Keratinocyte (primary cell): ENCODE measurements around the gene PNLDC1. TPM values are rescaled to one million over a fixed set of nuclear protein-coding genes. Genes with fewer than 3 reads are reported as not detected.

ENCODE experiments used
- DNase-seq: peaks from one replicate; pipeline ENCODE4 v3.0.0-alpha.2; 2011; ENCODE audit warnings: low read depth, missing footprints, low spot score
- FAIRE-seq: peaks from 2 replicates; lab custom pipeline; 2011; peaks lifted over from hg19 to GRCh38; lab: Jason Lieb, UNC
- H2AFZ ChIP-seq: 2 replicates; pipeline ENCODE4 v1.6.0; 2012; ENCODE audit warnings: low read length, control low read depth, inconsistent platforms; ENCODE audit not compliant: control insufficient read depth
- H3K27ac ChIP-seq: 2 replicates; pipeline ENCODE4 v1.5.1; 2011; ENCODE audit warnings: low read length; ENCODE audit not compliant: control insufficient read depth, insufficient read depth
- H3K27me3 ChIP-seq: 3 replicates; pipeline ENCODE4 v1.6.0; 2011; ENCODE audit warnings: low read length; ENCODE audit not compliant: control insufficient read depth, insufficient read depth; ENCODE audit errors: extremely low read depth
- H3K36me3 ChIP-seq, 2 experiments: 2 replicates in 1 of 2; 3 replicates in 1 of 2; pipeline ENCODE4 v1.5.1; 2011; ENCODE audit warnings: low read length in 2 of 2, mild to moderate bottlenecking in 1 of 2; ENCODE audit not compliant: control insufficient read depth in 2 of 2, insufficient read depth in 2 of 2; ENCODE audit errors: extremely low read depth in 1 of 2
- H3K4me1 ChIP-seq: 3 replicates; pipeline ENCODE4 v1.5.1; 2011; ENCODE audit warnings: low read length; ENCODE audit not compliant: control insufficient read depth, insufficient read depth; ENCODE audit errors: extremely low read depth
- H3K4me2 ChIP-seq: 3 replicates; pipeline ENCODE4 v1.6.0; 2011; ENCODE audit warnings: low read depth, low read length; ENCODE audit not compliant: control insufficient read depth, insufficient read depth; ENCODE audit errors: extremely low read depth
- H3K4me3 ChIP-seq, 3 experiments: fragments of 200-600 bp in 1 of 3; sonication (generic) in 1 of 3; 2 replicates in 2 of 3; 3 replicates in 1 of 3; pipeline ENCODE4 v1.5.1; 2011 to 2016; ENCODE audit warnings: low read length in 3 of 3, mild to moderate bottlenecking in 3 of 3, control low read depth in 2 of 3, inconsistent platforms in 1 of 3, low read depth in 1 of 3, mixed read lengths in 1 of 3, mixed run types in 1 of 3, moderate library complexity in 1 of 3; ENCODE audit not compliant: control insufficient read depth in 2 of 3, insufficient read depth in 2 of 3; ENCODE audit errors: extremely low read depth in 1 of 3
- H3K79me2 ChIP-seq: 2 replicates; pipeline ENCODE4 v1.6.0; 2012; ENCODE audit warnings: low read length; ENCODE audit not compliant: control insufficient read depth, insufficient read depth
- H3K9ac ChIP-seq: 3 replicates; pipeline ENCODE4 v1.6.0; 2011; ENCODE audit warnings: low read length; ENCODE audit not compliant: control insufficient read depth, insufficient read depth; ENCODE audit errors: extremely low read depth
- H3K9me1 ChIP-seq: 3 replicates; pipeline ENCODE4 v1.6.0; 2011; ENCODE audit warnings: low read length; ENCODE audit not compliant: control insufficient read depth, insufficient read depth; ENCODE audit errors: extremely low read depth
- H3K9me3 ChIP-seq: 2 replicates; pipeline ENCODE4 v1.5.1; 2012; ENCODE audit warnings: low read depth, low read length; ENCODE audit not compliant: control insufficient read depth
- H4K20me1 ChIP-seq: 3 replicates; pipeline ENCODE4 v1.6.0; 2011; ENCODE audit warnings: low read length; ENCODE audit not compliant: control insufficient read depth, insufficient read depth; ENCODE audit errors: extremely low read depth
- CTCF ChIP-seq, 3 experiments: IDR thresholded peaks in 1 of 3; conservative IDR thresholded peaks in 1 of 3; optimal IDR thresholded peaks in 1 of 3; 2 replicates in 2 of 3; 3 replicates in 1 of 3; pipeline versions ENCODE3 to v1.5.1; 2011; ENCODE audit warnings: low read length in 3 of 3, mild to moderate bottlenecking in 3 of 3, moderate library complexity in 2 of 3, control low read depth in 1 of 3, inconsistent platforms in 1 of 3; ENCODE audit not compliant: insufficient read depth in 2 of 3; ENCODE audit errors: extremely low read depth in 1 of 3
- EZH2 ChIP-seq: IDR thresholded peaks from one replicate; pipeline ENCODE4 v1.6.1; 2012; ENCODE audit warnings: inconsistent platforms, mild to moderate bottlenecking, low read length, moderate library complexity
- dilution Hi-C: fragments of 300-500 bp; cut with MboI; formaldehyde crosslinking; loops from one replicate; pipeline ENCODE4 v1.7.0; 2020; ENCODE audit warnings: low sequenced_read_pairs; ENCODE audit not compliant: extremely low pct_ligation_motif_present
- polyA plus RNA-seq, 5 experiments: library from polyadenylated mRNA; depleted of rRNA in 3 of 5; stranded (reverse) in 3 of 5; stranded (forward) in 1 of 5; unstranded in 1 of 5; fragments of >200 nt; gene quantifications; 1 replicate in 1 of 5; 2 replicates in 3 of 5; 3 replicates in 1 of 5; pipeline versions ENCODE4 v1.2.1 to v1.2.3, GENCODE V29; 2011 to 2012; ENCODE audit warnings: missing spikeins in 2 of 5, low read depth in 1 of 5, low replicate concordance in 1 of 5

PNLDC1 gene
- polyA plus RNA-seq, 1 donor (not counting 4 experiments of a cell fraction or from before 2014, with no cell fraction given): 0.14 TPM

- H3K79me2 ChIP-seq: no peaks in the 10 kb centered on the region
- DNase-seq: no peak
- no peak for TF ChIP-seq EZH2
- TF ChIP-seq CTCF (optimal IDR thresholded peaks at IDR 0.05 in 1 of 3, IDR thresholded peaks at IDR 0.05 in 1 of 3, conservative IDR thresholded peaks at IDR 0.05 in 1 of 3; ENCODE audit: extremely low read depth in 1 of 3, insufficient read depth in 2 of 3, low read length in 3 of 3): no peak
- no peak overlapping the region for H3K4me2 ChIP-seq
- no peak overlapping the region for H3K27ac ChIP-seq
- no peak overlapping the region for H2AFZ ChIP-seq
- H4K20me1 ChIP-seq: no peaks in the 10 kb centered on the region
- dilution Hi-C loops: no loop called here
- H3K27me3 ChIP-seq: peaks cover 4% of the 10 kb centered on the region
- no peak for FAIRE-seq
- H3K4me1 ChIP-seq: no peaks in the 10 kb centered on the region
- no peaks in the 10 kb centered on the region for H3K9me1 ChIP-seq
- no peaks in the 10 kb centered on the region for H3K36me3 ChIP-seq
- H3K9me3 ChIP-seq: no peaks in the 10 kb centered on the region
- H3K9ac ChIP-seq: no peak overlapping the region
- no peak overlapping the region for H3K4me3 ChIP-seq
Observed at GRCh38 chr6:159860482-159860881, 60.4 kb downstream of the PNLDC1 start.

- H3K27ac ChIP-seq: no peak overlapping the region
- no peaks in the 10 kb centered on the region for H3K4me1 ChIP-seq
- no peak overlapping the region for H3K4me3 ChIP-seq
- no peak overlapping the region for H3K4me2 ChIP-seq
- H3K9me1 ChIP-seq: no peaks in the 10 kb centered on the region
- no peak for TF ChIP-seq EZH2
- no peak for TF ChIP-seq CTCF (optimal IDR thresholded peaks at IDR 0.05 in 1 of 3, IDR thresholded peaks at IDR 0.05 in 1 of 3, conservative IDR thresholded peaks at IDR 0.05 in 1 of 3; ENCODE audit: extremely low read depth in 1 of 3, insufficient read depth in 2 of 3, low read length in 3 of 3)
- H3K9ac ChIP-seq: no peak overlapping the region
- dilution Hi-C loops: no loop called here
- no peaks in the 10 kb centered on the region for H3K36me3 ChIP-seq
- H3K27me3 ChIP-seq: peaks cover 4% of the 10 kb centered on the region
- no peaks in the 10 kb centered on the region for H3K79me2 ChIP-seq
- DNase-seq (no peak), FAIRE-seq (no peak)
- no peak overlapping the region for H2AFZ ChIP-seq
- no peaks in the 10 kb centered on the region for H3K9me3 ChIP-seq
- no peaks in the 10 kb centered on the region for H4K20me1 ChIP-seq
Observed at GRCh38 chr6:159862103-159862502, 62.0 kb downstream of the PNLDC1 start.
